ENCODE results near the gene HRCT1.

- TF ChIP-seq CTCF (conservative IDR thresholded peaks at IDR 0.05; ENCODE audit: low read depth, low read length) (no peak), EZH2phosphoT487 (IDR thresholded peaks at IDR 0.05; ENCODE audit: borderline replicate concordance, low read length) (no peak)
Measured at GRCh38 chr9:35859990-35860339, 46.0 kb upstream of the HRCT1 start.
